22Rv1 (cell line): ENCODE results near the gene FGR.

Source experiments
- CTCF ChIP-seq: fragments of 450-650 bp; IDR thresholded peaks from 2 replicates; pipeline ENCODE4 v1.5.1; 2017; ENCODE audit warnings: mild to moderate bottlenecking
- ZFX ChIP-seq: fragments of 450-650 bp; IDR thresholded peaks from 2 replicates; pipeline ENCODE4 v1.6.1; 2017; ENCODE audit warnings: antibody characterized with exemption, borderline replicate concordance

GRCh38 chr1:27562534-27563340 lies 72.2 kb downstream of the FGR start:
- no peak for TF ChIP-seq CTCF
- TF ChIP-seq ZFX = no peak
